Gastrocnemius medialis (tissue), 4 donors: Measurements from ENCODE around the gene PCDH9.

ENCODE experiments used
- CTCF ChIP-seq, 5 experiments: fragments of 450-650 bp in 3 of 5; fragments of 200-600 bp in 2 of 5; sonication (generic) in 2 of 5; IDR thresholded peaks in 4 of 5; conservative IDR thresholded peaks in 1 of 5; 1 replicate in 4 of 5; 2 replicates in 1 of 5; pipeline ENCODE4 v1.5.1; 2016 to 2019; ENCODE audit warnings: antibody characterized with exemption in 5 of 5, mild to moderate bottlenecking in 3 of 5, moderate library complexity in 3 of 5
- POLR2A ChIP-seq, 2 donors: fragments of 450-650 bp; IDR thresholded peaks; one replicate each; pipeline ENCODE4 v1.6.1; 2017; ENCODE audit warnings: antibody characterized with exemption in 2 of 2, mild to moderate bottlenecking in 2 of 2, moderate library complexity in 2 of 2

GRCh38 chr13:67045357-67045756 lies 184.8 kb downstream of the PCDH9 start:
- no peak for TF ChIP-seq CTCF (IDR thresholded peaks at IDR 0.05 in 4 of 5, conservative IDR thresholded peaks at IDR 0.05 in 1 of 5)
- TF ChIP-seq POLR2A (IDR thresholded peaks at IDR 0.05) = no peak
